ENCODE results near the gene PDF.
A peak's percentile ranks its signal among the peaks of the same experiment; 100 is the strongest.
"Not testable (repeated sequence)": the region's sequence is repeated elsewhere in the genome, so short reads cannot be mapped to it uniquely, and the experiment has no call there.

PDF gene

DNA sequence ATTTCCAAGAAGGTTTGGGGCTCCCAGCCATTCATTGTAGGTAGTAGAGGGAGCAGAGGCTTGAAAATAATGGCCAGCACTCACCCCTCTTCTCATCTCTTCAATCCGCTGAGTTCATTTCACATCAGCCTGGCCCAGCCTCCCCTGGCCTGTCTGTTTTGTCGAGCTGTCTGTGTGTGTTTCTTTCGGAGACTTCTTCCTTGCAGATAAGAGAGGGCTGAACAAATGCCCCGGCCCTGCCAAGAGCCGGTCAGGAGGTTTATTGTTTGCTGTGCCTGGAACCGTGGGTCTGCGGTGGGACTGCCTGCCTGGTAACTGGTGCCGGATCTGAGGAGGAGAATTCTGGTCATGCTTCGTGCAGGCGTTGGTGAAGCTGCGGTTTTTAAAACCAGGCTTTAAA, 15.9 kb downstream of the PDF start:
- DNase-seq = no peak

DNA sequence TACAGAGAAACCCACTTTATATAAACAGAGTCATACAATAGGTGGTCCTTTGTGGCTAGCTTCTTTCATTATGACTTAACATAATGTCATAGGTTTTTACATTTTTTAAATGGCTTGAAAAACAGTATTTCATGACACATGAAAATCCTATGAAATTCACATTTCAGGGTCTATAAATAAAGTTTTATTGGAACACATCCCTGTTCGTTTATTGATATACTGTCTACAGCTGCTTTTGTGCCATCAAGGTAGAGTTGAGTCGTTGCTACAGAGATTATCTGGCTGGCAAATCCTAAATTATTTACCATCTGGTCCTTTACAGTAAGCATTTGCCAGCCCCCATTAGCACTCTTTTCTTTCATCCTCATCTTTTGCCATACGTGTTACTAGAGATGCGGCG, 16.9 kb downstream of the PDF start:
- no peak for DNase-seq

DNA sequence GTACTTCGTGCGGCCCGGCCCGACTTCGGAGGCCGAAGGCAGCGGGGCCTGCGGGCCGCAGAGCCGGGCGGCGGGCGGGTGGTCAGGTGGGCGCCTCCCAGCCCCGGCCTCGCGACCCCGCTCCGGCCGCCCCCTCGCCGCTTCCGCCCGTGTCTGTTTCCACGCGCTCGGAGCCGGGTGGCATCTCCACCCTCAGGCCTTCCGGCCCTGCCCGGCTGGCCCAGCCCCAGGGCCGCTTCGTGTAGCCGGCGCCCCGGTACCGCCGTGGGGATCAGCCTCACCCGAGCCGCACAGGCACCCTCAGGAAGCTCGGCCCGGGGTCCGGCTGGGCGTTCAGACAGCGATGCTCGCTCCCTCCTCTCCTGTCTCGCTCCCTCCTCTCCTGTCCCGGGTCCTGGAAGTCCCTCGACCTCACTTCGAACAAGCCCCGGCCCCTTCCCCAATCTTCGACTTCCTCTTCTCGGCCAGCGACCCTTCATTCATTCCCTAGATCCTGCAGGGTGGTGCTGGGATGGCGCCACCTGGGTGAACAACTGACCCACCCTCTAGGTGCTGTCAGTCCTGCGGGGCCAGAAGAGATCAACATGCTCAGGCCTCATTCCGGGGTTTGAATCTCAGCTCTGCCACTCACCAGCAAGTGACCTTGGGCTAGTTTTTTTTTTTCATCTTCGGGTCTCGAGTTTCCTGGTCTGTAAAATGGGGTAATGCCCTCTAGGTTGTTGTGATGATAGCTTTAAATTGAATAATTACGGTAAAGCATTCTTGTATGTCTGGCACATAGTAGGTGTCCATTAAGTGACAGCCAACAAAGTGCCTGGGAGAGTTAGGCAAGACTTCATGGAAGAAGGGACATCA, 18.6 kb downstream of the PDF start:
- no peak for DNase-seq

DNA sequence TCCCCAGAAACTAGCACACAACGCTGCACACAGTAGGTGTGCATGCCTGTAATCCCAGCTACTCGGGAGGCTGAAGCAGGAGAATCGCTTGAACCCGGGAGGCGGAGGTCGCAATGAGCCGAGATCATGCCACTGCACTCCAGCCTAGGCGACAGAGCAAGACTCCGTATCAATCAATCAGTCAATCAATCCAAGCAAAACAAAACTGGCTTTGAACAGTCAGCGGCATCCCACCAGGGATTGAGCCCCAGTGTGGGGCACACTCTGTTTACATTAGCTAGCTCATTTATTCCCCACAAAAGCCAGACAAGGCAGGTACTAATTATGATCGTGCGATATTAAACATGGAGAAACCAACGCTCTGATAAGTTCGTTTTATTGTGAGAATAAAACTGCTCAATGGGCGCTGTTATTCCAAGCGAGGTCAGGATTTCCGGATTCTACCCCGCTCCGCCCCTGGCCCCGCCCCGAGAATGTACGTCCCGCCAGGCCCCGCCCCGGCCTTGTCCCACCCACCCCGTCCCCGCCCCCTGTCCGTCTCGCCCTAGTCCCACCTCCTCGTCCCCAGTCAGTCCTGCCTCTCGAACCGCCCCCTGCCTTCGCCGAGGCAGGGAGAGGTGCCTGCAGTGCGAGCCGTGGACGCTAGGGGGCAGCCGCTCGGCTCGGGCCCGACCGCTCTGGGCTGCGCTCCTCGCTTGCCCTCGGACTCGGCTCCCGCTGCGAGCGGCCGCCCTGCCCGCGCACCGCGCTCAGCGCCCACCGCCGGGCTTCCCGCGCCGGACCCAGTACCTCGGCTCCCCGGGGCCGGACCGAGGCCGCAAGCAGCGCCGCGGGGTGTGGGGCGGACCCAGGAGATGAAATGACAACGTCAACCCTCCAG, 19.5 kb downstream of the PDF start, which contains the start of gene VPS4A:
Gene VPS4A, plus strand, starts transcription at position 698 of the 880 bp plus-strand sequence. Its CDS starts 162 bp downstream, at position 860.
- DNase-seq = peak; percentile 91

DNA sequence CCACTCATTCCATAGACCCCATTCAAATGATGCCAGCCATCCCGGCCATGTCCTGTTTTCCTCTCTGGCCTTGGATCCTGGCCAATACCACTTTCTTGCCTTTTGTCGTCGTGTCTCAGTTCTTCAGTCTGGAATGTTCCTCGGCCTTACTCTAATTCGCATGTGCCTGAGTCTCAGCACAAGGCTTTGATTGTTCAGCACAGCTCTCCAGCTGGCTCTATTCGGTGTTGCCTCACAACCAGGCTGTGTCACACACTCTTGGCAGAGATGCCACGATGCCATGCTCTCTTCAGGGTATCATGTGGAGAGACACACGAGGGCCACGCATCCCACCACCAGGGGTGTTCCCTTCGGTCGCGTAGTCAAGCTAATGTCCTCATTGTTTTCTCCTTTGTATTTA, 21.1 kb downstream of the PDF start:
- no peak for DNase-seq

DNA sequence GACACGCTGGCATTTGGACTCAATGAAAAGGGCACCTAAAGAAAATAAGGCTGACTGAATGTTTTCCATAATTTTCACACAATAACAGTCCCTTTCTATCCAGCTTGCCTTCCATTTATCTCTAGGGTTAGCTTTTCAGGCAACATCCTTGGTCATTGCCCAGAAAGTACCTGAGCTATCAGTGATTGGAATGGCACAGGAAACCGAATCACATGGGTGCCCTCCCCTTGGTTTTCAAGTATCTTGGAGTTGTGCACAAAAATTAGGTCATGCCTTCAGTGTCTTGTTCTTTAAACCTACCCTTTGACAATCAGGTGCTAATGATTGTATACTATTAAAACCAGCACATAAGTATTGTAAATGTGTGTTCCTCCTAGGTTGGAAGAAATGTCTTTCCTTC, 22.5 kb downstream of the PDF start:
- no peak for DNase-seq

DNA sequence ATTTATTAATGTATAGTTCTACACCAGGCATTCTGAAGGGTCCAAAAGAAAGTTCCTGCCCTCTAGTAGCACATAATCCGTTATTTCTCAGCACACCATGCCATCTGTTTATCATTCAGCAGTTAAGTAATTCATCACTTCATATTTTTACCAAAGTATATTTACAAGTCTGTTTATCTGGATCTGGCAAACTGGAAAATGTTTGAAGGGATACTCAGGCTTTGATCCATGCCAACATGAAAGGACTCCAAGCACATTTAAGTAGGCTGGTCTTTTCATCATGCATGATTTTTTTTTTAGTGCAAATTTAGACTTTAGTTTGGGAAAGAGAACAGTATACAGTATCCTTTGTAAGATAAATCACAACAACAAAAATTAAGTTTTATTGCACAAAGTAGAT, 23.3 kb downstream of the PDF start:
- no peak for DNase-seq

DNA sequence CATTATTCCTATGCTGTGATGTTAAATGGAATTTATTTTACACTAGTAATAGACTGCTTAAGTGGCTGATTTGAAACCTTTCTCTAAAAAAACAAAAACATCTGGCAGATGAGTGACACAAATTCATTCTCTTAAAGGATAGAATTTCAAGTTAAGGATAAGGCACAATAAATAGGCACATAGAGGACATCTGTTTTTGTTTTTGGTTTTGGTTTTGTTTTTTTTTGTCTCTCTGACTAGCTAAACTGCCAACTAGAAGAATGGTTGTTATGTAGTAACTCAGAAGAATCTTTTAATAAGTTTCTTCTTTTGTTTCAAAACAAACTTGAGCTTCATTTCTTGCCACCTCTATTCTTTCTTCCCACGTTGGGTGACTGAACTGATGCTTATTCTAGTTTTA, 24.4 kb downstream of the PDF start:
- no peak for DNase-seq

DNA sequence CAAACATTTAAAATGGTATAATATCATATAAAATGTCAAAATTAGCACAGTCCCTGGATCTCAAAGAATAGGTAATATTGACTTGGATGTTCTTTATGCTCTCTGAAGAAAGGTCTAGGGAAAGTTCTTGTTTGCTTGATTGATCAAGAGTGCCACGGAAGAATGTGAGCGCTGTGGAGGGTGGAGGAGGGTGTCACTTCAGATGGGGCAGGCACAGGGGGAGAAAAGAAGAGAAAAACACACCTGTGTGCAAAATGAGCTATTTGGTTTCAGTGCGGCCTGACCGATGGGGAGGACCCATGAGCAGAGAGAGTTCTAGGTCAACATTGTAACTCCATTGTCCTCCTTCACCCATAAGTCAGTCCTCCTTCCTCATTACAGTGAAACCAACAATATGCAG, 28.1 kb downstream of the PDF start:
- DNase-seq = no peak

DNA sequence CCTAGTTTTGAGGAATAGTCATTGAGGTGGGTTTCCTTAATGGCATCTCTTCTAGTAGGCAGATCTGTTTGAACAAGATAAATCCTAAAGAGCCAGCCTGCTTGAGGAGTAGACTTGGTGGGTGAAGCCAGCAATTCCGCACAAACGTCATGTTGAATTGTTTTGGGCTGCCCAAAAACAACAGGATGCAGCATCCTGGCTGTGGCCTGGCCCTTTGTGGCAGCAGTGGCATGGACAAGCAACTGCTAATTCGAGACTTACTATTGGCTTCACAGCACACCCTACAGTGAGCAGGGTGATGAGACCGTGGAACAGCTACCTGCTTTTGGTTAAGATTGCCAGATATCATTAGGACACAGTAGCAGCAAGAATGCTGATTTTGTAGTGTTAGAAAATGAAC, 28.5 kb downstream of the PDF start:
- no peak for DNase-seq

DNA sequence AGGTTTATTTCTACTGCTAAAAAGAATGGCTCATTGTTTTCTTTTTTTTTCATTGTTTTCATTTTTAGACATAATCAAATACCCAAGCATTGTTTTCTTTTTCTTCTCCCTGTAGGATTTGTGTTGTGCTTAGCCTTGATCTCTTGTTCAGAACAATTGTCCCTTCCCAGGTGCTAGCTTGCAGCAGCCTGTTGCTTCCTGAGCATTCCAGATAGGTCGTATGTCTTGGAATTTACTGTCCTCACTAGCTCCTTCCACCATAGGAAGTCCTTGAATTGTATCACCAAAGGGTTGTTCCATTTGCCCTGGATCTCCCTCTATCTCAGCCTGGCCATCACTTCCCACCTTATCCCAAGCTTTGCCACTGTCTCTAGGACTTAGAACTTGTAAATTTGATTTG, 29.2 kb downstream of the PDF start:
- DNase-seq = no peak

DNA sequence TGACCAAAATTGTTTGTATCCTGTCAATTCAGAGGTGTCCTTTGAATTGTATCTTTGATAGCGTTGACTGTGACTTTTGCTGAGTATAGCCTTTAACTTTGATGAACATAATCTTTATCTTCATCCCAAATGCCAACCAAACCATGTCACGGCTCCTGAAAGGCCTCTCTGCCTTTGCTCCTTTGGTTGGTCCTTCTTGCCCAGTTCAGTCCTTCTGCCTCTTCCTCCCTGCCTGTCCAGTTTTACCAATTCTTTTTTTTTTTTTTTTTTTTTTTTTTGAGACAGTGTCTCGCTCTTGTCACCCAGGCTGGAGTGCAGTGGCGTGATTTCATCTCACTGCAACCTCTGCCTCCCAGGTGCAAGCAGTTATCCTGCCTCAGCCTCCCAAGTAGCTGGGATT, 32.1 kb downstream of the PDF start:
- DNase-seq = no peak

DNA sequence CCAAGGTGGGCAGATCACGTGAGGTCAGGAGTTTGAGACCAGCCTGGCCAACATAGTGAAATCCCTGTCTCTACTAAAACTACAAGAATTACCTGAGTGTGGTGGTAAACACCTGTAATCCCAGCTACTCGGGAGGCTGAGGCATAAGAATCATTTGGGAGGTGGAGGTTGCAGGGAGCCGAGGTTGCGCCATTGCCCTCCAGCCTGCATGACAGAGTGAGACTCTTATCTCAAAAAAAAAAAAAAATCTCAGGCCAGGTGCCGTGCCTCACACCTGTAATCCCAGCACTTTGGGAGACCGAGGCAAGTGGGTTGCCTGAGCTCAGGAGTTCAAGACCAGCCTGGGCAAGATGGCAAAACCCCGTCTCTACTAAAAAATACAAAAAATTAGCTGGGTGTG, 33.6 kb downstream of the PDF start:
- DNase-seq = not testable (repeated sequence)

DNA sequence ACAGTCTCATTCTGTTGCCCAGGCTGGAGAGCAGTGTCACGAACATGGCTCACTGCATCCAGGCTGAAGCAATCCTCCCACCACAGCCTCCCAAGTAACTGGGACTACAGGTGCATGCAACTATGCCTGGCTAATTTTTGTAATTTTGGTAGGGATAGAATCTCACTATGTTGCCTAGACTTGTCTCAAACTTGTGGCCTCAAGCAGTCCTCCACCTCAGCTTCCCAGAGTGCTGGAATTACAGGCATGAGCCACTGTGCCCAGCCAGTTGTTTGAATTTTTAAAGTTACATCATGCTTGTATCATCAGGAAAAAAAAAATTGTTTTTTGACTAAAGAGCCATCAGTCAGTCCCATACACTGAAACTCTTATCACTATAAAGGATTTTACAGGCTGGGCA, 36.3 kb downstream of the PDF start:
- DNase-seq = no peak

DNA sequence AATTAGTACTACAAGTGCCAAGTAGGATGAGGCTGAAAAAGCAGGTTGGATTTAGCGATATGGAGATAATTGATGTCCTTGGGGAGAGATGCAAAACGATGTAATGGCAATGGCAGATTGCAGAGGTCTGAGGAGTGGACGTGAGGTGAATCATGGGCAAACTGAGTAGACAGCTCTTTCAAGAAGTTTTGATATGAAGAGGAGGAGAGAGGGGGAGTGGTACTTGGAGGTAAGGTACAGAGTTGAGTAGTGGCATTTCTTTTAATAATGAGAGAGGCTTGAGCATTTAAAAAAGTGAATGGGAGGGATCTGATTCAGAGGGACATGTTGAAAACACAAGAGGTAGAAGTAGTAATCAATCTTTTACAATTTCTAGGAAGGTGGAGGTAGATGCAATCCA, 37.0 kb downstream of the PDF start:
- DNase-seq = no peak

DNA sequence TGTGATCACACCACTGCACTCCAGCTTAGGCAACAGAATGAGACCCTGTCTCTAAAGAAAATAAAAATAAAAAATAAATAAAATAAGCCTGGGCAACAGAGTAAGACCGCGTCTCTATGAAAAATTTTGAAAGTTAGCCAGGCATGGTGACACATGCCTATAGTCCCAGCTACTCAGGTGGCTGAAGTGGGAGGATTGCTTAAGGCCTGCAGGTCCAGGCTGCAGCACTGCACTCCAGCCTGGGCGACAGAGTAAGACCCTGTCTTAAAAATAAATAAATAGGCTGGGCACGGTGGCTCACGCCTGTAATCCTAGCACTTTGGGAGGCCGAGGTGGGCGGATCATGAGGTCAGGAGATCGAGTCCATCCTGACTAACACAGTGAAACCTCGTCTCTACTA, 38.7 kb downstream of the PDF start:
- DNase-seq = not testable (repeated sequence)

DNA sequence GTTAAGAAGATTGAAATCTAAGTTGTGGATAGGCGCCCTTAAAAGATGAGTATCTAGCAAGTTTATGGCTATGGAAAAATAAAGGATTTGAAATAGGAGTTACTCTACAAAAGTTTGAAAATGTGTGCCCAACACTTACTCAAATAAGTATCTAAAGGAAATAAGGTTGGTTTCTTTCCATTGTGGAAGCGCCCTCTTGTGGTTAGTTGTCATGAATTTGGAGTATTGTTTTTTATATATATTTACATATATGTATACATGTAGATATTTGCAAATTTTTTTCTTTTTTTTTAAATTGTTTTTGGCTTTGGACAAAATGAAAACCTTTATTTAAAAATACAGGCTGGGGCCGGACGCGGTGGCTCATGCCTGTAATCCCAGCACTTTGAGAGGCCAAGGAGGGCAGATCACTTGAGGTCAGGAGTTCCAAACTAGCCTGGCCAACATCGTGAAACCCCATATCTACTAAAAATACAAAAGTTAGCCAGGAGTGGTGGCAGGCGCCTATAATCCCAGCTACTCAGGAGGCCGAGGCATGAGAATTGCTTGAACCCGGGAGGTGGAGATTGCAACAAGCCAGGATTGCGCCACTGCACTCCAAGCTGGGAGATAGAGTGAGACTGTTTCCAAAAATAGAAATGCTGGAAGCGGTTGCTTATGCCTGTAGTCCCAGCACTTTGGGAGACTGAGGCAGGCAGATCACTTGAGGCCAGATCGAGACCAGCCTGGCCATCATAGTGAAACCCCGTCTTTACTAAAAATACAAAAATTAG, 43.3 kb downstream of the PDF start:
- DNase-seq = no peak

DNA sequence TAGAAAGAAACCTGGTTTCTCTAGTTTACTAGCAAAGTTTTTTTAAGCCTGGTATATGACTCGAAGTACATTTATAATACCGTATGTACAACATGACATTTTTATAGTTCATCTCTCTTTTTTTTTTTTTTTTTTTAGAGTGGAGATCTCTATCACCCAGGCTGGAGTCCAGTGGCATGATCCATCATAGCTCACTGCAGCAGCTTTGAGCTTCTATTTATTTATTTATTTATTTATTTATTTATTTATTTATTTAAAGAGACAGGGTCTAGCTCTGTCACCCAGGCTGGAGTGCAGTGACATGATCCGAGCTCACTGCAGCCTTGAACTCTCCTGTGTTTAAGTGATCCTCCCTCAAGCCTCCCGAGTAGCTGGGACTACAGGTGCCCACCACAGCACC, 45.1 kb downstream of the PDF start:
- DNase-seq = no peak

DNA sequence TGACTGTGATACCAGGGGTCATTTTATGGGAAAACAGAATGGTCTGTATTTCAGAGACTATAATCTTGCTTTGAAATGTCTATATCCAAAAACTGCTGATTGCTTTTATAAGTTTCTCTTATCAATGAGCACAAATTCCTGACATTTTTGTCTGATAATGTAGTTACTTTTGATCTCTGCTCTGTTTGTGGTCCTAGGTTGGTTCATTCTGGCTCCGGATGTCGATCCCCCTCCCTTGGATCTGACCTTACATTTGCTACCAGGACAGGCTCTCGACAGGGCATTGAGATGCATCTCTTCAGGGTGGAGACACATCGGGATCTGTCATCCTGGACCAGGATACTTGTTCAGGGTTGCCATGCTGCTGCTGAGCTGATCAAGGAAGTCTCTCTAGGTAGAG, 46.5 kb downstream of the PDF start:
- DNase-seq = no peak

DNA sequence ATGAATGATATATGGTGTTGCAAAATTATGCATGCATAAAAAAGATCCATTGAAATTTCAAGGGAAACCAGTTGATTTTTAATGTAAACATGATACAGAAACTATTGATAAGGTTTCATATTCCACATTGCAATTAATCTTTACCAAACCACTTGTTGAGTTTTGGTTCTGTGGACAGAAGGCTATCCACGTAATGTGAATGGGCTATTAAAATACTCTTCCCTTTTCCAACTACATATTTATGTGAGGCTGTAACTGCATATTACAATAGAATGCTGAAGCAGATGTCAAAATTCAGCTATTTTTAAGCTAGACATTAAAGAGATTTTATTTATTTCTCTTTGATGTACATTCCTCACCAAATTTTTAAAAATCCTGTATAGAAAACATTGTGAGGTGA, 53.0 kb downstream of the PDF start:
- DNase-seq = no peak
